WTC11 (cell line): ENCODE results near the gene CCL2. TPM values are rescaled to one million over a fixed set of nuclear protein-coding genes. Genes with fewer than 3 reads are reported as not detected.

Experiments
- ATAC-seq: fragments of 200-7000 bp; cut with Tn5 transposase; 2 replicates; pipeline ENCODE4 v1.10.0; 2021; ENCODE audit warnings: mild to moderate bottlenecking, moderate library complexity
- CTCF ChIA-PET: fragments of 300-600 bp; sonication (Branson Sonifier 250); formaldehyde crosslinking; loops from one replicate; lab custom pipeline; 2021; ENCODE audit warnings: antibody characterized with exemption; lab: Charles Lee
- POLR2A ChIA-PET: fragments of 350-600 bp; sonication (Branson Sonifier 250); formaldehyde crosslinking; loops from one replicate; lab custom pipeline; 2021; ENCODE audit warnings: antibody characterized with exemption; lab: Charles Lee
- DNase-seq: peaks from one replicate; pipeline ENCODE4 v3.0.0; 2021; ENCODE audit warnings: low spot score
- H3K27ac Mint-ChIP-seq: 2 replicates; pipeline ENCODE4 v1.8.0; 2021; ENCODE audit warnings: mixed read lengths
- H3K27me3 Mint-ChIP-seq: 2 replicates; pipeline ENCODE4 v1.8.0; 2021; ENCODE audit warnings: low read depth, mild to moderate bottlenecking, moderate library complexity, mixed read lengths
- H3K36me3 Mint-ChIP-seq: 2 replicates; pipeline ENCODE4 v1.8.0; 2021; ENCODE audit warnings: mixed read lengths
- H3K4me1 Mint-ChIP-seq: 2 replicates; pipeline ENCODE4 v1.8.0; 2022; ENCODE audit warnings: mixed read lengths
- H3K4me3 Mint-ChIP-seq: 2 replicates; pipeline ENCODE4 v1.8.0; 2021; ENCODE audit warnings: mild to moderate bottlenecking, moderate library complexity, mixed read lengths
- H3K9me3 Mint-ChIP-seq: 2 replicates; pipeline ENCODE4 v1.8.0; 2021; ENCODE audit warnings: mixed read lengths
- CTCF ChIP-seq: fragments of 200-600 bp; IDR thresholded peaks from 2 replicates; pipeline ENCODE4 v1.8.0; 2022; ENCODE audit warnings: antibody characterized with exemption
- ELF4 ChIP-seq: sonication (generic); formaldehyde crosslinking; IDR thresholded peaks from 2 replicates; pipeline ENCODE4 v1.8.1; 2022; ENCODE audit warnings: low read depth, mild to moderate bottlenecking, moderate library complexity, missing genetic modification reagents
- FOXJ3 ChIP-seq: sonication (generic); formaldehyde crosslinking; IDR thresholded peaks from 2 replicates; pipeline ENCODE4 v1.9.0; 2021; ENCODE audit warnings: missing genetic modification reagents, mild to moderate bottlenecking, borderline replicate concordance
- GTF2I ChIP-seq: fragments of 250-450 bp; sonication (Bioruptor Pico); conservative IDR thresholded peaks from 2 replicates; pipeline ENCODE4 v1.4.0; 2021; ENCODE audit warnings: mild to moderate bottlenecking
- HMGA2 ChIP-seq: fragments of 250-450 bp; sonication (Bioruptor Pico); IDR thresholded peaks from 2 replicates; pipeline ENCODE4 v1.4.0; 2021; ENCODE audit warnings: mild to moderate bottlenecking, moderate library complexity
- KAT7 ChIP-seq: sonication (generic); formaldehyde crosslinking; IDR thresholded peaks from 2 replicates; pipeline ENCODE4 v1.8.1; 2023; ENCODE audit warnings: missing genetic modification reagents, mild to moderate bottlenecking, borderline replicate concordance
- MXD4 ChIP-seq: fragments of 250-450 bp; sonication (Bioruptor Pico); IDR thresholded peaks from 2 replicates; pipeline ENCODE4 v1.8.0; 2021; ENCODE audit warnings: mild to moderate bottlenecking, moderate library complexity, borderline replicate concordance
- MYBL2 ChIP-seq: sonication (generic); formaldehyde crosslinking; IDR thresholded peaks from 2 replicates; pipeline ENCODE4 v1.8.1; 2023; ENCODE audit warnings: mild to moderate bottlenecking, moderate library complexity, missing genetic modification reagents
- NFATC4 ChIP-seq: fragments of 250-450 bp; sonication (Bioruptor Pico); IDR thresholded peaks from 2 replicates; pipeline ENCODE4 v1.9.0; 2021; ENCODE audit warnings: mild to moderate bottlenecking
- NR1H2 ChIP-seq: sonication (generic); formaldehyde crosslinking; IDR thresholded peaks from 2 replicates; pipeline ENCODE4 v1.9.0; 2021; ENCODE audit warnings: mild to moderate bottlenecking, moderate library complexity, missing genetic modification reagents
- NR2C2 ChIP-seq: sonication (generic); formaldehyde crosslinking; IDR thresholded peaks from 2 replicates; pipeline ENCODE4 v1.8.0; 2022; ENCODE audit warnings: mild to moderate bottlenecking, missing genetic modification reagents
- SMAD4 ChIP-seq: sonication (generic); formaldehyde crosslinking; IDR thresholded peaks from 2 replicates; pipeline ENCODE4 v1.8.0; 2022; ENCODE audit warnings: mild to moderate bottlenecking, missing genetic modification reagents
- ZNF121 ChIP-seq: sonication (generic); formaldehyde crosslinking; IDR thresholded peaks from 2 replicates; pipeline ENCODE4 v1.8.0; 2023; ENCODE audit warnings: missing genetic modification reagents
- ZNF232 ChIP-seq: sonication (generic); formaldehyde crosslinking; IDR thresholded peaks from 2 replicates; pipeline ENCODE4 v1.8.0; 2022; ENCODE audit warnings: mild to moderate bottlenecking, missing genetic modification reagents
- ZNF263 ChIP-seq: sonication (generic); formaldehyde crosslinking; IDR thresholded peaks from 2 replicates; pipeline ENCODE4 v1.8.1; 2022; ENCODE audit warnings: low read depth, mild to moderate bottlenecking, moderate library complexity, missing genetic modification reagents
- ZNF423 ChIP-seq: fragments of 250-450 bp; sonication (Bioruptor Pico); IDR thresholded peaks from 2 replicates; pipeline ENCODE4 v2.1.2; 2022; ENCODE audit warnings: mild to moderate bottlenecking, moderate library complexity
- total RNA-seq: library from RNA; stranded (reverse); gene quantifications from 3 replicates; pipeline ENCODE4 v1.2.3, GENCODE V29; 2021
- TF ChIP-seq, protein P1 (sequence below): sonication (generic); formaldehyde crosslinking; conservative IDR thresholded peaks from 2 replicates; pipeline ENCODE4 v1.8.1; 2023; ENCODE audit warnings: mild to moderate bottlenecking, low read depth, missing genetic modification reagents, moderate library complexity
- TF ChIP-seq, protein P2 (sequence below): fragments of 250-450 bp; sonication (Bioruptor Pico); IDR thresholded peaks from 2 replicates; pipeline ENCODE4 v1.9.0; 2021; ENCODE audit warnings: moderate library complexity, mild to moderate bottlenecking, inconsistent platforms, borderline replicate concordance
- TF ChIP-seq, protein P3 (sequence below): sonication (generic); formaldehyde crosslinking; IDR thresholded peaks from 2 replicates; pipeline ENCODE4 v1.8.1; 2023; ENCODE audit warnings: mild to moderate bottlenecking, missing genetic modification reagents
- TF ChIP-seq, protein P4 (sequence below): sonication (generic); formaldehyde crosslinking; IDR thresholded peaks from 2 replicates; pipeline ENCODE4 v1.8.1; 2022; ENCODE audit warnings: missing genetic modification reagents, borderline replicate concordance
- TF ChIP-seq, protein P5 (sequence below): fragments of 250-450 bp; sonication (Bioruptor Pico); IDR thresholded peaks from 2 replicates; pipeline ENCODE4 v1.9.0; 2021; ENCODE audit warnings: mild to moderate bottlenecking

CCL2 gene
- total RNA-seq, 1 experiment from 2014 or later = 5.3 TPM

DNA sequence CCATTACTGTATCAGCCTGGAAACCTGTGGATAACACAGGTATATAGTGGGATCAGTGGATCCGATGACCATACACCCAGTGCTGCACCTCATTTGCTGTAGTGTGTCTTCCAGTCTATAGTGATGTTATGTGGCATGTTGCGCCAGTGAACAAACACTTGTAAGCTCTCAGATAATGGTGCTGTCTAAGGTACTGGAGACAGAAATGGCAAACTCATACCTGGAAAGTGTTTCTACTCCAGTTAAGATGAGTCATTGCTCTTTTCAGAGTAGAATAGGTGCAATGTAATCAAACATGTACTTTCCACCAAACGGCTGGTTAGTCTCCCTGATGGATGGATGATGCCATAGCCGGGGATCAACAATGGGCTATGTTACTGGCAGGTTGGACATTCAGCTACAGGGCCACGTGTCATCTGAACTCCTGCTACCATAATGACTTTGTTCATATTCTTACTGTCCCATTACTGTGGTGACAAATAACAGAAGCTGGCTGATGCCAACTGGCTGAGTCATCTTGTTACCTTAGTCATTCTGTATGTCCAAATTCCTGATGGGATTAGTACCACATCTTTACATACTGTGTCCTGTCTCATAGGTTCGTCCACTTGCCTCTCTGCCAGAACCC lies 36.8 kb downstream of the CCL2 start:
- no peaks in the 10 kb centered on the region for H3K4me1 Mint-ChIP-seq
- no peak overlapping the region for H3K4me3 Mint-ChIP-seq
- ChIA-PET POLR2A (no interaction called here), CTCF (interaction anchor here (0.9 kb wide), 1 partner anchor 70 kb away, joined by 3 read pairs; no protein-coding TSS in a partner anchor)
- H3K36me3 Mint-ChIP-seq = no peaks in the 10 kb centered on the region
- H3K9me3 Mint-ChIP-seq = no peaks in the 10 kb centered on the region
- ATAC-seq (no peak), DNase-seq (no peak)
- H3K27ac Mint-ChIP-seq = no peak overlapping the region
- TF ChIP-seq ZNF423 (CRISPR knock-in tag) (no peak), MXD4 (CRISPR knock-in tag) (no peak), ELF4 (CRISPR knock-in tag) (no peak), NFATC4 (CRISPR knock-in tag) (no peak), FOXJ3 (CRISPR knock-in tag) (no peak), SMAD4 (CRISPR knock-in tag) (no peak), HMGA2 (CRISPR knock-in tag) (no peak), ZNF232 (CRISPR knock-in tag) (no peak), NR1H2 (CRISPR knock-in tag) (no peak), CTCF (no peak)
- TF ChIP-seq, protein P1, sequence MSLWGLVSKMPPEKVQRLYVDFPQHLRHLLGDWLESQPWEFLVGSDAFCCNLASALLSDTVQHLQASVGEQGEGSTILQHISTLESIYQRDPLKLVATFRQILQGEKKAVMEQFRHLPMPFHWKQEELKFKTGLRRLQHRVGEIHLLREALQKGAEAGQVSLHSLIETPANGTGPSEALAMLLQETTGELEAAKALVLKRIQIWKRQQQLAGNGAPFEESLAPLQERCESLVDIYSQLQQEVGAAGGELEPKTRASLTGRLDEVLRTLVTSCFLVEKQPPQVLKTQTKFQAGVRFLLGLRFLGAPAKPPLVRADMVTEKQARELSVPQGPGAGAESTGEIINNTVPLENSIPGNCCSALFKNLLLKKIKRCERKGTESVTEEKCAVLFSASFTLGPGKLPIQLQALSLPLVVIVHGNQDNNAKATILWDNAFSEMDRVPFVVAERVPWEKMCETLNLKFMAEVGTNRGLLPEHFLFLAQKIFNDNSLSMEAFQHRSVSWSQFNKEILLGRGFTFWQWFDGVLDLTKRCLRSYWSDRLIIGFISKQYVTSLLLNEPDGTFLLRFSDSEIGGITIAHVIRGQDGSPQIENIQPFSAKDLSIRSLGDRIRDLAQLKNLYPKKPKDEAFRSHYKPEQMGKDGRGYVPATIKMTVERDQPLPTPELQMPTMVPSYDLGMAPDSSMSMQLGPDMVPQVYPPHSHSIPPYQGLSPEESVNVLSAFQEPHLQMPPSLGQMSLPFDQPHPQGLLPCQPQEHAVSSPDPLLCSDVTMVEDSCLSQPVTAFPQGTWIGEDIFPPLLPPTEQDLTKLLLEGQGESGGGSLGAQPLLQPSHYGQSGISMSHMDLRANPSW (CRISPR knock-in tag) = no peak
- TF ChIP-seq, protein P2, sequence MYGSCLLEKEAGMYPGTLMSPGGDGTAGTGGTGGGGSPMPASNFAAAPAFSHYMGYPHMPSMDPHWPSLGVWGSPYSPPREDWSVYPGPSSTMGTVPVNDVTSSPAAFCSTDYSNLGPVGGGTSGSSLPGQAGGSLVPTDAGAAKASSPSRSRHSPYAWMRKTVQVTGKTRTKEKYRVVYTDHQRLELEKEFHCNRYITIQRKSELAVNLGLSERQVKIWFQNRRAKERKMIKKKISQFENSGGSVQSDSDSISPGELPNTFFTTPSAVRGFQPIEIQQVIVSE (CRISPR knock-in tag) = no peak
- H3K27me3 Mint-ChIP-seq = peaks cover 5% of the 10 kb centered on the region

- TF ChIP-seq HMGA2 (CRISPR knock-in tag) = no peak
- TF ChIP-seq KAT7 (CRISPR knock-in tag) = no peak
- no peak for TF ChIP-seq ZNF121
- TF ChIP-seq ZNF263 (CRISPR knock-in tag) = no peak
- TF ChIP-seq, protein P3, sequence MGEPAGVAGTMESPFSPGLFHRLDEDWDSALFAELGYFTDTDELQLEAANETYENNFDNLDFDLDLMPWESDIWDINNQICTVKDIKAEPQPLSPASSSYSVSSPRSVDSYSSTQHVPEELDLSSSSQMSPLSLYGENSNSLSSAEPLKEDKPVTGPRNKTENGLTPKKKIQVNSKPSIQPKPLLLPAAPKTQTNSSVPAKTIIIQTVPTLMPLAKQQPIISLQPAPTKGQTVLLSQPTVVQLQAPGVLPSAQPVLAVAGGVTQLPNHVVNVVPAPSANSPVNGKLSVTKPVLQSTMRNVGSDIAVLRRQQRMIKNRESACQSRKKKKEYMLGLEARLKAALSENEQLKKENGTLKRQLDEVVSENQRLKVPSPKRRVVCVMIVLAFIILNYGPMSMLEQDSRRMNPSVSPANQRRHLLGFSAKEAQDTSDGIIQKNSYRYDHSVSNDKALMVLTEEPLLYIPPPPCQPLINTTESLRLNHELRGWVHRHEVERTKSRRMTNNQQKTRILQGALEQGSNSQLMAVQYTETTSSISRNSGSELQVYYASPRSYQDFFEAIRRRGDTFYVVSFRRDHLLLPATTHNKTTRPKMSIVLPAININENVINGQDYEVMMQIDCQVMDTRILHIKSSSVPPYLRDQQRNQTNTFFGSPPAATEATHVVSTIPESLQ (CRISPR knock-in tag) = no peak
- no peak for TF ChIP-seq NR2C2 (CRISPR knock-in tag)
- no peak for TF ChIP-seq MYBL2 (CRISPR knock-in tag)
- TF ChIP-seq, protein P4, sequence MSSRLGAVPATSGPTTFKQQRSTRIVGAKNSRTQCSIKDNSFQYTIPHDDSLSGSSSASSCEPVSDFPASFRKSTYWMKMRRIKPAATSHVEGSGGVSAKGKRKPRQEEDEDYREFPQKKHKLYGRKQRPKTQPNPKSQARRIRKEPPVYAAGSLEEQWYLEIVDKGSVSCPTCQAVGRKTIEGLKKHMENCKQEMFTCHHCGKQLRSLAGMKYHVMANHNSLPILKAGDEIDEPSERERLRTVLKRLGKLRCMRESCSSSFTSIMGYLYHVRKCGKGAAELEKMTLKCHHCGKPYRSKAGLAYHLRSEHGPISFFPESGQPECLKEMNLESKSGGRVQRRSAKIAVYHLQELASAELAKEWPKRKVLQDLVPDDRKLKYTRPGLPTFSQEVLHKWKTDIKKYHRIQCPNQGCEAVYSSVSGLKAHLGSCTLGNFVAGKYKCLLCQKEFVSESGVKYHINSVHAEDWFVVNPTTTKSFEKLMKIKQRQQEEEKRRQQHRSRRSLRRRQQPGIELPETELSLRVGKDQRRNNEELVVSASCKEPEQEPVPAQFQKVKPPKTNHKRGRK = no peak
- no peak for TF ChIP-seq GTF2I (CRISPR knock-in tag)
- TF ChIP-seq, protein P5, sequence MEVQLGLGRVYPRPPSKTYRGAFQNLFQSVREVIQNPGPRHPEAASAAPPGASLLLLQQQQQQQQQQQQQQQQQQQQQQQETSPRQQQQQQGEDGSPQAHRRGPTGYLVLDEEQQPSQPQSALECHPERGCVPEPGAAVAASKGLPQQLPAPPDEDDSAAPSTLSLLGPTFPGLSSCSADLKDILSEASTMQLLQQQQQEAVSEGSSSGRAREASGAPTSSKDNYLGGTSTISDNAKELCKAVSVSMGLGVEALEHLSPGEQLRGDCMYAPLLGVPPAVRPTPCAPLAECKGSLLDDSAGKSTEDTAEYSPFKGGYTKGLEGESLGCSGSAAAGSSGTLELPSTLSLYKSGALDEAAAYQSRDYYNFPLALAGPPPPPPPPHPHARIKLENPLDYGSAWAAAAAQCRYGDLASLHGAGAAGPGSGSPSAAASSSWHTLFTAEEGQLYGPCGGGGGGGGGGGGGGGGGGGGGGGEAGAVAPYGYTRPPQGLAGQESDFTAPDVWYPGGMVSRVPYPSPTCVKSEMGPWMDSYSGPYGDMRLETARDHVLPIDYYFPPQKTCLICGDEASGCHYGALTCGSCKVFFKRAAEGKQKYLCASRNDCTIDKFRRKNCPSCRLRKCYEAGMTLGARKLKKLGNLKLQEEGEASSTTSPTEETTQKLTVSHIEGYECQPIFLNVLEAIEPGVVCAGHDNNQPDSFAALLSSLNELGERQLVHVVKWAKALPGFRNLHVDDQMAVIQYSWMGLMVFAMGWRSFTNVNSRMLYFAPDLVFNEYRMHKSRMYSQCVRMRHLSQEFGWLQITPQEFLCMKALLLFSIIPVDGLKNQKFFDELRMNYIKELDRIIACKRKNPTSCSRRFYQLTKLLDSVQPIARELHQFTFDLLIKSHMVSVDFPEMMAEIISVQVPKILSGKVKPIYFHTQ (CRISPR knock-in tag) = no peak
- Mint-ChIP-seq H3K9me3 (no peaks in the 10 kb centered on the region), H3K27ac (no peak overlapping the region), H3K36me3 (no peaks in the 10 kb centered on the region), H3K4me3 (no peak overlapping the region; the same call in none of the 2 replicates), H3K4me1 (peaks cover 13% of the 10 kb centered on the region), H3K27me3 (peaks cover 15% of the 10 kb centered on the region)
- ChIA-PET CTCF (interaction anchor here (1.0 to 1.9 kb wide), 2 partner anchors 7 to 62 kb away, joined by 5 to 9 read pairs; no protein-coding TSS in a partner anchor), POLR2A (no interaction called here)
- ATAC-seq (no peak), DNase-seq (no peak)
These were observed 43.9 kb downstream of the CCL2 start for GRCh38 chr17:34299027-34299426.
